ENCODE measurements around the gene KLHL22. TPM values are rescaled to one million over a fixed set of nuclear protein-coding genes. Genes with fewer than 3 reads are reported as not detected.

The KLHL22 gene
- total RNA-seq, 2 experiments from 2014 or later = 14.1 to 15.2 TPM

GRCh38 chr22:20498913-20499312 is 3.3 kb upstream of the KLHL22 start:
- Mint-ChIP-seq H3K36me3 (ENCODE audit: low read depth) (peaks cover 2% of the 10 kb centered on the region), H3K9me3 (ENCODE audit: low read depth) (no peaks in the 10 kb centered on the region)

GRCh38 chr22:20497426-20497825 is 1.8 kb upstream of the KLHL22 start:
- intact Hi-C loops (cut with DNase I, micrococcal nuclease) = loop anchor here in 1 of 2 experiments (2.0 to 10.0 kb wide), 2 partner anchors 341 to 643 kb away; partner anchors contain the start of genes GNB1L and RTL10
- H3K9me3 Mint-ChIP-seq (ENCODE audit: low read depth) = no peaks in the 10 kb centered on the region
- ATAC-seq (no peak), DNase-seq (no peak)
- H3K4me1 Mint-ChIP-seq = peaks cover 18% of the 10 kb centered on the region
- H3K27ac Mint-ChIP-seq = no peak overlapping the region
- ChIA-PET POLR2A (no interaction called here), CTCF (interaction anchor here (0.9 kb wide), 1 partner anchor 9 kb away, joined by 4 read pairs; no protein-coding TSS in a partner anchor)
- H3K27me3 Mint-ChIP-seq = no peaks in the 10 kb centered on the region
- peaks cover 3% of the 10 kb centered on the region for H3K36me3 Mint-ChIP-seq (ENCODE audit: low read depth)
- H3K4me3 Mint-ChIP-seq = no peak overlapping the region

More at GRCh38 chr22:20498913-20499312, 3.3 kb upstream of the KLHL22 start:
- no peak overlapping the region for H3K27ac Mint-ChIP-seq
- ChIA-PET CTCF (interaction anchor here (0.8 to 1.1 kb wide), 2 partner anchors 27 to 42 kb away, joined by 3 to 4 read pairs; no protein-coding TSS in a partner anchor), POLR2A (no interaction called here)
- H3K4me3 Mint-ChIP-seq = no peak overlapping the region
- intact Hi-C loops (cut with DNase I, micrococcal nuclease) = loop anchor here in 1 of 2 experiments (10.0 kb wide), 1 partner anchor 644 kb away; the partner anchor contains the start of genes GNB1L and RTL10
- H3K27me3 Mint-ChIP-seq = no peaks in the 10 kb centered on the region
- DNase-seq (no peak), ATAC-seq (no peak)
- peaks cover 13% of the 10 kb centered on the region for H3K4me1 Mint-ChIP-seq

GRCh38 chr22:20495861-20496681 is 476 bp upstream of the KLHL22 start:
- intact Hi-C loops (cut with DNase I, micrococcal nuclease) = loop anchor here (1.0 to 10.0 kb wide), 12 partner anchors 11 to 641 kb away; partner anchors contain the start of genes MED15 (in 2 of the 2), DGCR6L (in 1 of the 2), GNB1L (in 1 of the 2) and PI4KA (in 1 of the 2)
- H3K4me1 Mint-ChIP-seq = peaks cover 29% of the 10 kb centered on the region
- H3K9me3 Mint-ChIP-seq (ENCODE audit: low read depth) = no peaks in the 10 kb centered on the region
- CTCF ChIA-PET = interaction anchor here (1.0 kb wide), 1 partner anchor 55 kb away, joined by 3 read pairs; no protein-coding TSS in a partner anchor
- ATAC-seq (peak; percentile 95), DNase-seq (peak; percentile 96)
- POLR2A ChIA-PET = no interaction called here
- peak overlapping the region; percentile 76 for H3K4me3 Mint-ChIP-seq
- peaks cover 2% of the 10 kb centered on the region for H3K36me3 Mint-ChIP-seq (ENCODE audit: low read depth)
- H3K27me3 Mint-ChIP-seq = no peaks in the 10 kb centered on the region
- H3K27ac Mint-ChIP-seq = peak overlapping the region; percentile 70

- Mint-ChIP-seq H3K4me3 (no peak overlapping the region), H3K36me3 (ENCODE audit: low read depth) (peaks cover 7% of the 10 kb centered on the region), H3K4me1 (peaks cover 43% of the 10 kb centered on the region), H3K9me3 (ENCODE audit: low read depth) (no peaks in the 10 kb centered on the region), H3K27ac (no peak overlapping the region), H3K27me3 (no peaks in the 10 kb centered on the region)
- intact Hi-C loops (cut with DNase I, micrococcal nuclease) = loop anchor here (5.0 to 10.0 kb wide), 2 partner anchors 34 to 637 kb away; partner anchors contain the start of genes GNB1L (in 1 of the 2) and RTL10 (in 1 of the 2)
- DNase-seq (no peak), ATAC-seq (no peak)
- POLR2A ChIA-PET = no interaction called here
- CTCF ChIA-PET = interaction anchor here (0.7 kb wide), 1 partner anchor 60 kb away, joined by 4 read pairs; no protein-coding TSS in a partner anchor
These were observed 4.2 kb downstream of the KLHL22 start for GRCh38 chr22:20491346-20491745.

- ChIA-PET POLR2A (no interaction called here), CTCF (interaction anchor here (0.7 to 1.4 kb wide), 2 partner anchors 30 to 60 kb away, joined by 3 to 4 read pairs; no protein-coding TSS in a partner anchor)
- no peak for DNase-seq
- Mint-ChIP-seq H3K36me3 (ENCODE audit: low read depth) (peaks cover 10% of the 10 kb centered on the region), H3K4me3 (no peak overlapping the region), H3K4me1 (peaks cover 42% of the 10 kb centered on the region), H3K27ac (no peak overlapping the region), H3K27me3 (no peaks in the 10 kb centered on the region), H3K9me3 (ENCODE audit: low read depth) (no peaks in the 10 kb centered on the region)
- intact Hi-C loops (cut with DNase I, micrococcal nuclease) = loop anchor here (1.0 to 10.0 kb wide), 3 partner anchors 24 to 636 kb away; partner anchors contain the start of genes GNB1L (in 1 of the 2) and RTL10 (in 1 of the 2)
- no peak for ATAC-seq
These were observed 4.7 kb downstream of the KLHL22 start for GRCh38 chr22:20490941-20491307.

- no peak for DNase-seq
- H3K36me3 Mint-ChIP-seq (ENCODE audit: low read depth) = peaks cover 10% of the 10 kb centered on the region
- H3K27ac Mint-ChIP-seq = no peak overlapping the region
- ChIA-PET CTCF (interaction anchor here (0.7 to 1.4 kb wide), 3 partner anchors 22 to 34 kb away, joined by 3 to 4 read pairs (median 3); no protein-coding TSS in a partner anchor), POLR2A (no interaction called here)
- no peaks in the 10 kb centered on the region for H3K27me3 Mint-ChIP-seq
- H3K4me1 Mint-ChIP-seq = peaks cover 42% of the 10 kb centered on the region
- intact Hi-C loops (cut with DNase I, micrococcal nuclease) = loop anchor here (1.0 to 10.0 kb wide), 3 partner anchors 25 to 636 kb away; partner anchors contain the start of genes GNB1L (in 1 of the 2) and RTL10 (in 1 of the 2)
- no peak overlapping the region for H3K4me3 Mint-ChIP-seq
- ATAC-seq = peak; percentile 47
- H3K9me3 Mint-ChIP-seq (ENCODE audit: low read depth) = no peaks in the 10 kb centered on the region
These were observed 5.2 kb downstream of the KLHL22 start for GRCh38 chr22:20490183-20490940.

- ChIA-PET POLR2A (no interaction called here), CTCF (no interaction called here)
- intact Hi-C loops (cut with DNase I, micrococcal nuclease) = no loop called here
- no peaks in the 10 kb centered on the region for H3K9me3 Mint-ChIP-seq (ENCODE audit: low read depth)
- ATAC-seq (no peak), DNase-seq (no peak)
- H3K4me3 Mint-ChIP-seq = no peak overlapping the region
- no peaks in the 10 kb centered on the region for H3K27me3 Mint-ChIP-seq
- H3K4me1 Mint-ChIP-seq = peaks cover 34% of the 10 kb centered on the region
- H3K36me3 Mint-ChIP-seq (ENCODE audit: low read depth) = peaks cover 10% of the 10 kb centered on the region
- H3K27ac Mint-ChIP-seq = no peak overlapping the region
These were observed 6.6 kb downstream of the KLHL22 start for GRCh38 chr22:20488946-20489345.

- Mint-ChIP-seq H3K4me3 (no peak overlapping the region), H3K27me3 (no peaks in the 10 kb centered on the region), H3K9me3 (ENCODE audit: low read depth) (no peaks in the 10 kb centered on the region), H3K4me1 (peaks cover 28% of the 10 kb centered on the region), H3K27ac (no peak overlapping the region), H3K36me3 (ENCODE audit: low read depth) (peaks cover 8% of the 10 kb centered on the region)
- ChIA-PET POLR2A (no interaction called here), CTCF (no interaction called here)
- no peak for ATAC-seq
- DNase-seq = no peak
- intact Hi-C loops (cut with DNase I, micrococcal nuclease) = no loop called here
These were observed 7.9 kb downstream of the KLHL22 start for GRCh38 chr22:20487715-20488114.

- Mint-ChIP-seq H3K36me3 (ENCODE audit: low read depth) (peaks cover 10% of the 10 kb centered on the region), H3K4me1 (peaks cover 19% of the 10 kb centered on the region), H3K4me3 (no peak overlapping the region), H3K27ac (no peak overlapping the region), H3K9me3 (ENCODE audit: low read depth) (no peaks in the 10 kb centered on the region), H3K27me3 (no peaks in the 10 kb centered on the region)
- no peak for DNase-seq
- intact Hi-C loops (cut with DNase I, micrococcal nuclease) = no loop called here
- no peak for ATAC-seq
- POLR2A ChIA-PET = no interaction called here
- CTCF ChIA-PET = no interaction called here
These were observed 9.4 kb downstream of the KLHL22 start for GRCh38 chr22:20486229-20486628.

- Mint-ChIP-seq H3K36me3 (ENCODE audit: low read depth) (peaks cover 10% of the 10 kb centered on the region), H3K9me3 (ENCODE audit: low read depth) (no peaks in the 10 kb centered on the region), H3K27ac (no peak overlapping the region), H3K27me3 (no peaks in the 10 kb centered on the region), H3K4me3 (no peak overlapping the region), H3K4me1 (peaks cover 9% of the 10 kb centered on the region)
- ATAC-seq (no peak), DNase-seq (no peak)
- ChIA-PET CTCF (interaction anchor here (0.7 to 1.4 kb wide), 2 partner anchors 62 to 67 kb away, joined by 3 read pairs; no protein-coding TSS in a partner anchor), POLR2A (interaction anchor here (0.7 kb wide), 1 partner anchor 180 kb away, joined by 6 read pairs; no protein-coding TSS in a partner anchor)
- intact Hi-C loops (cut with DNase I, micrococcal nuclease) = no loop called here
These were observed 10.5 kb downstream of the KLHL22 start for GRCh38 chr22:20484948-20485683.
